ENCODE measurements around the gene RPRD1A. TPM values are rescaled to one million over a fixed set of nuclear protein-coding genes. Genes with fewer than 3 reads are reported as not detected.

RPRD1A gene
- total RNA-seq, 1 donor from 2014 or later = 35.5 TPM

GRCh38 chr18:35999925-36000324 is 67.4 kb downstream of the RPRD1A start:
- TF ChIP-seq CTCF (IDR thresholded peaks at IDR 0.05) = no peak
- H3K27me3 Mint-ChIP-seq (ENCODE audit: low read depth) = no peaks in the 10 kb centered on the region
- DNase-seq (ENCODE audit: low spot score) = no peak
- no peaks in the 10 kb centered on the region for H3K9me3 Mint-ChIP-seq (ENCODE audit: low read depth)
- no peaks in the 10 kb centered on the region for H3K36me3 Mint-ChIP-seq (ENCODE audit: low read depth)
- H3K4me1 Mint-ChIP-seq (ENCODE audit: low read depth) = peaks cover 6% of the 10 kb centered on the region
- H3K27ac Mint-ChIP-seq (ENCODE audit: unreplicated experiment) = no peak overlapping the region
- H3K4me3 Mint-ChIP-seq (ENCODE audit: unreplicated experiment) = no peak overlapping the region

- Mint-ChIP-seq H3K27me3 (ENCODE audit: low read depth) (no peaks in the 10 kb centered on the region), H3K4me3 (ENCODE audit: unreplicated experiment) (no peak overlapping the region), H3K36me3 (ENCODE audit: low read depth) (no peaks in the 10 kb centered on the region), H3K9me3 (ENCODE audit: low read depth) (no peaks in the 10 kb centered on the region), H3K27ac (ENCODE audit: unreplicated experiment) (no peak overlapping the region), H3K4me1 (ENCODE audit: low read depth) (peaks cover 6% of the 10 kb centered on the region)
- TF ChIP-seq CTCF (IDR thresholded peaks at IDR 0.05) = peak; percentile 60
- no peak for DNase-seq (ENCODE audit: low spot score)
These were observed 68.4 kb downstream of the RPRD1A start for GRCh38 chr18:35998967-35999366.

- no peak overlapping the region for H3K4me3 Mint-ChIP-seq (ENCODE audit: unreplicated experiment)
- H3K27ac Mint-ChIP-seq (ENCODE audit: unreplicated experiment) = no peak overlapping the region
- no peaks in the 10 kb centered on the region for H3K9me3 Mint-ChIP-seq (ENCODE audit: low read depth)
- no peaks in the 10 kb centered on the region for H3K27me3 Mint-ChIP-seq (ENCODE audit: low read depth)
- no peak for TF ChIP-seq CTCF (IDR thresholded peaks at IDR 0.05)
- no peaks in the 10 kb centered on the region for H3K4me1 Mint-ChIP-seq (ENCODE audit: low read depth)
- H3K36me3 Mint-ChIP-seq (ENCODE audit: low read depth) = peaks cover 3% of the 10 kb centered on the region
- no peak for DNase-seq (ENCODE audit: low spot score)
These were observed 74.3 kb downstream of the RPRD1A start for GRCh38 chr18:35993013-35993412.

GRCh38 chr18:35991696-35992095 is 75.7 kb downstream of the RPRD1A start:
- H3K36me3 Mint-ChIP-seq (ENCODE audit: low read depth) = peaks cover 3% of the 10 kb centered on the region
- no peaks in the 10 kb centered on the region for H3K27me3 Mint-ChIP-seq (ENCODE audit: low read depth)
- no peak for TF ChIP-seq CTCF (IDR thresholded peaks at IDR 0.05)
- H3K4me1 Mint-ChIP-seq (ENCODE audit: low read depth) = no peaks in the 10 kb centered on the region
- H3K4me3 Mint-ChIP-seq (ENCODE audit: unreplicated experiment) = no peak overlapping the region
- no peaks in the 10 kb centered on the region for H3K9me3 Mint-ChIP-seq (ENCODE audit: low read depth)
- no peak overlapping the region for H3K27ac Mint-ChIP-seq (ENCODE audit: unreplicated experiment)
- no peak for DNase-seq (ENCODE audit: low spot score)

GRCh38 chr18:35983818-35984217 is 83.5 kb downstream of the RPRD1A start:
- DNase-seq (ENCODE audit: low spot score) = no peak
- no peaks in the 10 kb centered on the region for H3K27me3 Mint-ChIP-seq (ENCODE audit: low read depth)
- peak overlapping the region; percentile 65 for H3K27ac Mint-ChIP-seq (ENCODE audit: unreplicated experiment)
- peaks cover 16% of the 10 kb centered on the region for H3K36me3 Mint-ChIP-seq (ENCODE audit: low read depth)
- peaks cover 12% of the 10 kb centered on the region for H3K4me1 Mint-ChIP-seq (ENCODE audit: low read depth)
- H3K9me3 Mint-ChIP-seq (ENCODE audit: low read depth) = peaks cover 4% of the 10 kb centered on the region
- H3K4me3 Mint-ChIP-seq (ENCODE audit: unreplicated experiment) = no peak overlapping the region
- TF ChIP-seq CTCF (IDR thresholded peaks at IDR 0.05) = no peak
